ENCODE data around the gene VAV2. TPM values are rescaled to one million over a fixed set of nuclear protein-coding genes. Genes with fewer than 3 reads are reported as not detected.

The VAV2 gene
- total RNA-seq, 4 donors from 2014 or later, result 9.1 to 13.5 (median 10.1) TPM

DNA sequence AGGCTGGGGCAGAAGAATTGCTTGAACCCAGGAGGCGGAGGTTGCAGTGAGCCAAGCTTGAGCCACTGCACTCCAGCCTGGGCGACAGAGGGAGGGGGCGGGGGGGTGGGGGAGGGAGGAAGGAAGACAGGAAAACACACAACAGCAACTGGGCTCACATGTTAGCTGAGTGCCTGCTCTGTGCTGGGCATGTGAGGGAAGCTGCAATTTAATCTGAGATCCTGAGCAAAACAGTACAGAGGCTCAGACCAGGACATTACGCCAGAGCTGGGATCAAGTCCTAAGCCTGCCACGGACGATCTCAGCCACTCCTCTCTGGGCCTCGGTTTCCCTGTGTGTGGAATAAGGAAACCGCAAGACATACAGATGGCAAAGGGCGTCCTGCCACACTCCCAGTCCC lies 119.1 kb downstream of the VAV2 start:
- TF ChIP-seq POLR2A (IDR thresholded peaks at IDR 0.05; ENCODE audit: low read depth) (no peak), EP300 (IDR thresholded peaks at IDR 0.05) (no peak), POLR2AphosphoS5 (IDR thresholded peaks at IDR 0.05) (no peak)
- TF ChIP-seq, protein P1, sequence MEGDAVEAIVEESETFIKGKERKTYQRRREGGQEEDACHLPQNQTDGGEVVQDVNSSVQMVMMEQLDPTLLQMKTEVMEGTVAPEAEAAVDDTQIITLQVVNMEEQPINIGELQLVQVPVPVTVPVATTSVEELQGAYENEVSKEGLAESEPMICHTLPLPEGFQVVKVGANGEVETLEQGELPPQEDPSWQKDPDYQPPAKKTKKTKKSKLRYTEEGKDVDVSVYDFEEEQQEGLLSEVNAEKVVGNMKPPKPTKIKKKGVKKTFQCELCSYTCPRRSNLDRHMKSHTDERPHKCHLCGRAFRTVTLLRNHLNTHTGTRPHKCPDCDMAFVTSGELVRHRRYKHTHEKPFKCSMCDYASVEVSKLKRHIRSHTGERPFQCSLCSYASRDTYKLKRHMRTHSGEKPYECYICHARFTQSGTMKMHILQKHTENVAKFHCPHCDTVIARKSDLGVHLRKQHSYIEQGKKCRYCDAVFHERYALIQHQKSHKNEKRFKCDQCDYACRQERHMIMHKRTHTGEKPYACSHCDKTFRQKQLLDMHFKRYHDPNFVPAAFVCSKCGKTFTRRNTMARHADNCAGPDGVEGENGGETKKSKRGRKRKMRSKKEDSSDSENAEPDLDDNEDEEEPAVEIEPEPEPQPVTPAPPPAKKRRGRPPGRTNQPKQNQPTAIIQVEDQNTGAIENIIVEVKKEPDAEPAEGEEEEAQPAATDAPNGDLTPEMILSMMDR (IDR thresholded peaks at IDR 0.05), result no peak
- WGBS, result 86% methylated on average over 8 of the region's 9 CpGs
- no peaks in the 10 kb centered on the region for H3K36me3 ChIP-seq
- H3K27ac ChIP-seq (replicated peaks in 1 of 4), result no peak overlapping the region
- H3K27me3 ChIP-seq, result no peaks in the 10 kb centered on the region
- H3K4me3 ChIP-seq, result no peak overlapping the region
- intact Hi-C loops (cut with DNase I), result no loop called here
- H3K4me1 ChIP-seq, result peaks cover 0 to 9% (median 0%) of the 10 kb centered on the region in 4 donors
- no peak for DNase-seq (ENCODE audit: extremely low spot score)
- H3K9me3 ChIP-seq, result no peaks in the 10 kb centered on the region

DNA sequence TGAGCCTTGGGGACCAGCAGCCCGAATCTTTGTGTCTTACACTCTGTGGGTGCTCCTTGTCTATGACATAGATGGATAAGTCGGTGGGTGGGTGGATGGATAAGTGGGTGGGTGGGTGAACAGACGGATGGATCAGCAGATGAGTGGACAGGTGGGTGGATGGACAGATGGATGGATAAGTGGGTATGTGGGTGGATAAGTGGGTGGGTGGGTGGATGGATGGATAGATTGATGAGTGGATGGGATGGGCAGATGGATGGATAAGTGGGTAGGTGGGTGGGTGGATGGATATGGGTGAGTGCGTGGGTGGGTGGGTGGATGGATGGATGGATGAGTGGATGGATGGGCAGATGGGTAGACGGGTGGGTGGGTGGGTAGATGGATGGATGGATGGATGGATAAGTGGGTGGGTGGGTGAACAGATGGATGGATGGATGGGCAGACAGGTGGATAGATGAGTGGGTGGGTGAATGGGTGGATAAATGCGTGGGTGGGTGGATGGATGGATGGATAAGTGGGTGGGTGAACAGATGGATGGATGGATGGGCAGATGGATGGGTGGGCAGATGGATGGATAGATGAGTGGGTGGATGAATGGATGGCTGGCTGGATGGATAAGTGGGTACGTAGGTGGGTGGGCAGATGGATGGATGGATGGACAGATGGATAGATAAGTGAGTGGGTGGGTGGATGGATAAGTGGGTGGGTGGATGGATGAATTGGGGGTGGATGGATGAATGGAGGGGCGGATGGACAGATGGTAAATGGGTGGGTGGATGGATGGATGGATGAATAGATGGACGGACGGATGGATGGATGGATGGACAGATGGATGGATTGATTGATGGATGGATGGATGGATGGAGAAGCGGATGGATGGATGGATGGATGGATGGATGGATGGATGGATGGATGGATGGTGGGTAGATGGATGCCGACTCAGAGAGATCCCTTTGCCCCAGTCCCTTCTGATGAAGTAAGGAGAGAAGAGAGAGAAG lies 121.2 kb downstream of the VAV2 start:
- Histone ChIP-seq H3K4me1 (peaks cover 0 to 9% (median 0%) of the 10 kb centered on the region in 4 donors), H3K36me3 (no peaks in the 10 kb centered on the region), H3K4me3 (no peak overlapping the region), H3K9me3 (peaks cover 0 to 2% (median under 1%) of the 10 kb centered on the region in 4 donors), H3K27ac (replicated peaks in 1 of 4) (no peak overlapping the region), H3K27me3 (no peaks in the 10 kb centered on the region)
- intact Hi-C loops (cut with DNase I), result no loop called here
- DNase-seq (ENCODE audit: extremely low spot score), result no peak
- no peak for TF ChIP-seq EP300 (IDR thresholded peaks at IDR 0.05)
- TF ChIP-seq POLR2AphosphoS5 (IDR thresholded peaks at IDR 0.05), result no peak
- TF ChIP-seq, protein P1 (IDR thresholded peaks at IDR 0.05), result no peak
- TF ChIP-seq POLR2A (IDR thresholded peaks at IDR 0.05; ENCODE audit: low read depth), result no peak
- 93% methylated on average over 12 of the region's 12 CpGs for WGBS

DNA sequence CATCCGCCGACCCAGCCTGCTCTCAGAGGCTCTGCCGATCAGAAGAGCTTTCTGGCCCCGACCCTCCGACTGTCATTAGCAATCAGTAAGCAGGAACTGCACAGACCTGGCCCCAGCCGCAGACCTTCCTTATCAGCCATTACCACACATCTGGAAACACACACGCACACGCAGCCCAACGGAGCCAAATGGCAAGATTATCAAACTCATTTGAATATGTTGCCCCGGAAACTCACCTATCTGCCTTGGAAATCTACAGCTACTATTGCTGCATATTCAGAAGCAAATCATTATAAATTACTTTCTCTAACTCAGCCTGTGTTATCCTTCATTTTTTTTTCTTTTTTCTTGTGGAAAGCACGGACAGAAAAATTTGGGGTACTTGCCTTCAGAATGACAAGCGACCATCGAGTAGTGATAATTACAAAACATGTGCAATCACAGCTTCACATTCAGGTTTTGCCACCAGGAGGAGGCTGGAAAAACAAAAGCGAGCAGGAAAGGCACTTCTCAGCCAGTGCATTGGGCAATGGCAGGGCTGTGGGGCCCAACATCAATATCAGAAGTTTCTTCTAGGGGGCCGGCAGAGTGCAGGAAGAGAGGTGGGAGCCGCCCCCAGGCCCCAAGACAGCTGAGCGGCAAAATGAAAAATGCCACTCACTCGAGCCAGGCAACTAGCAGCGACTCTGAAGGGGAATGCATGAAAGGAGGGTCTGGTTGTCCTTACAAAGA lies 122.3 kb downstream of the VAV2 start:
- H3K4me1 ChIP-seq, result peaks cover 0 to 7% (median 0%) of the 10 kb centered on the region in 4 donors
- 68% methylated on average over 19 of the region's 19 CpGs for WGBS

DNA sequence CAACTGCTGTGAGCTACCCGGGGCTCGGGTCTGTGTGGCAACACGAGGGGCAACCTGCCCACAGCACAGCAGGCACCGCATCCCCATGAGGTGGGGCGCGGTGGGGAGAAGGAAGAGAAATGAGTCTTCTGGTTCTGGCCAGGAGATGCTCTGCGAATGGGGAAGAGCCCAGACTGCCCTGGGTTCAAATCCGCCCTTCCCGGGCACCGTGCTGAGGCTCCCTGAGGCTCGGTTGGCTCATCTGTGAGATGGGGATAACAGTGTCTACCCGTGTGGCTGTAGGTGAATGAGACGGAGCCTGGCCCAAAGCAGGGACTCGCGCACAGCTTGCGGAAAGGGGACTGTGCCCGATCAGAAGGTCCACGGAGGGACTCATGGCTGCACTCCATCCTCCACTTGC lies 123.9 kb downstream of the VAV2 start:
- no peak for DNase-seq (ENCODE audit: extremely low spot score)
- H3K4me3 ChIP-seq, result no peak overlapping the region
- H3K36me3 ChIP-seq, result no peaks in the 10 kb centered on the region
- WGBS, result 93% methylated on average over 16 of the region's 18 CpGs
- H3K27me3 ChIP-seq, result no peaks in the 10 kb centered on the region
- H3K27ac ChIP-seq (replicated peaks in 1 of 4), result no peak overlapping the region
- H3K9me3 ChIP-seq, result peaks cover 0 to 14% (median 4%) of the 10 kb centered on the region in 4 donors
- TF ChIP-seq, protein P1 (IDR thresholded peaks at IDR 0.05), result no peak
- TF ChIP-seq POLR2A (IDR thresholded peaks at IDR 0.05; ENCODE audit: low read depth) (no peak), EP300 (IDR thresholded peaks at IDR 0.05) (no peak), POLR2AphosphoS5 (IDR thresholded peaks at IDR 0.05) (no peak)
- H3K4me1 ChIP-seq, result peaks cover 4 to 15% (median 13%) of the 10 kb centered on the region in 4 donors
- intact Hi-C loops (cut with DNase I), result no loop called here

More for the DNA sequence above, 122.3 kb downstream of the VAV2 start:
- no peak for TF ChIP-seq EP300 (IDR thresholded peaks at IDR 0.05)
- TF ChIP-seq POLR2A (IDR thresholded peaks at IDR 0.05; ENCODE audit: low read depth), result no peak
- TF ChIP-seq POLR2AphosphoS5 (IDR thresholded peaks at IDR 0.05), result no peak
- TF ChIP-seq, protein P1 (IDR thresholded peaks at IDR 0.05), result no peak
- DNase-seq (ENCODE audit: extremely low spot score), result no peak
- Histone ChIP-seq H3K9me3 (peaks cover 0 to 13% (median 4%) of the 10 kb centered on the region in 4 donors), H3K27ac (replicated peaks in 1 of 4) (no peak overlapping the region), H3K27me3 (no peaks in the 10 kb centered on the region), H3K4me3 (no peak overlapping the region), H3K36me3 (no peaks in the 10 kb centered on the region)
- intact Hi-C loops (cut with DNase I), result no loop called here

Measured in esophagus muscularis mucosa (tissue), 4 donors.